ENCODE data around the gene CFAP73. TPM values are rescaled to one million over a fixed set of nuclear protein-coding genes. Genes with fewer than 3 reads are reported as not detected.

CFAP73 gene
- total RNA-seq, 1 donor from 2014 or later: not detected

DNA sequence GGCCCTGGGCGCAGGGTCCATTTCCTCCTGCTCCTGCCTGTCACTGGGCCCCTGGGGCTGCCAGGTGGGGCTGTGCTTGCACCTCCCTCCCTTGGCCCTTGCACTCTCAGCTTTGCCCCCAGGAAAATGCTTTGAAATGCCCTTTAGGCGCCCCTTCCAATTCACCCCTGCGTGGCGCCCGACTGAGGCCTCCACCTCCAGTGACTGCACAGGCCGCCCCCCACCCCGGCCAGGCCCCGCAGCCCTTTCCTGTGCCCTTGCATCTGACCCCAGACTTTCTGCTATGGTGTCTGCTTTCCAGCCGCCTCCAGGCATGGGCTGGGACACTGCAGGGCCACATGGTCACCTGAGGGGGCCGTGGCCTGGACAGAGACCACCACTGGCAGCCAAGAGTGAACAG lies 18.3 kb downstream of the CFAP73 start:
- Histone ChIP-seq H3K36me3 (ENCODE audit: control insufficient read depth, insufficient read depth, low read length) (peaks cover 7% of the 10 kb centered on the region), H3K27me3 (ENCODE audit: control insufficient read depth, insufficient read depth, low read length) (no peaks in the 10 kb centered on the region), H3K4me3 (ENCODE audit: low read depth, low read length) (no peak overlapping the region)
- DNase-seq (ENCODE audit: low read depth): no peak
- TF ChIP-seq, protein P1, sequence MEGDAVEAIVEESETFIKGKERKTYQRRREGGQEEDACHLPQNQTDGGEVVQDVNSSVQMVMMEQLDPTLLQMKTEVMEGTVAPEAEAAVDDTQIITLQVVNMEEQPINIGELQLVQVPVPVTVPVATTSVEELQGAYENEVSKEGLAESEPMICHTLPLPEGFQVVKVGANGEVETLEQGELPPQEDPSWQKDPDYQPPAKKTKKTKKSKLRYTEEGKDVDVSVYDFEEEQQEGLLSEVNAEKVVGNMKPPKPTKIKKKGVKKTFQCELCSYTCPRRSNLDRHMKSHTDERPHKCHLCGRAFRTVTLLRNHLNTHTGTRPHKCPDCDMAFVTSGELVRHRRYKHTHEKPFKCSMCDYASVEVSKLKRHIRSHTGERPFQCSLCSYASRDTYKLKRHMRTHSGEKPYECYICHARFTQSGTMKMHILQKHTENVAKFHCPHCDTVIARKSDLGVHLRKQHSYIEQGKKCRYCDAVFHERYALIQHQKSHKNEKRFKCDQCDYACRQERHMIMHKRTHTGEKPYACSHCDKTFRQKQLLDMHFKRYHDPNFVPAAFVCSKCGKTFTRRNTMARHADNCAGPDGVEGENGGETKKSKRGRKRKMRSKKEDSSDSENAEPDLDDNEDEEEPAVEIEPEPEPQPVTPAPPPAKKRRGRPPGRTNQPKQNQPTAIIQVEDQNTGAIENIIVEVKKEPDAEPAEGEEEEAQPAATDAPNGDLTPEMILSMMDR (IDR thresholded peaks at IDR 0.05; ENCODE audit: insufficient read depth, low read length, poor library complexity, severe bottlenecking): no peak

DNA sequence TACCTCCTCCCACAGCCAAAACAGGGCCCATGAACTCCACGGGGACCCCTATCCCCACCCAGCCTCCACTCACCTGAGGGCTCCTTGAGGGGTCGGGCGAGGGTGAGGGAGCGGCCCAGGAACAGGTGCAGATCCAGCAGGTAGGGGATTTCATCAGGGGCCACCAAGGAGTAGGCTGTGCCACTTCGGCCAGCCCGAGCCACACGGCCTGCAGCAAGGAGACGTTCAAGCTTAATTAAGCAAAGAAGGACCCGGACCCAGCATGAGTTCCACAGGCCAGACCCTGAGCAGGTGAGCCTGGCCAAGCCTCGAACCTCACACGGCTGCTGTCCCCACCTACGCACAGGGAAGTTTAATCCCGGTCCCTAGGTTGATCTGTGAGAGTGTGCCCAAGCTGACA lies 20.2 kb downstream of the CFAP73 start:
- H3K36me3 ChIP-seq (ENCODE audit: control insufficient read depth, insufficient read depth, low read length): peaks cover 7% of the 10 kb centered on the region
- no peak overlapping the region for H3K4me3 ChIP-seq (ENCODE audit: low read depth, low read length)
- DNase-seq (ENCODE audit: low read depth): no peak
- TF ChIP-seq, protein P1 (IDR thresholded peaks at IDR 0.05; ENCODE audit: insufficient read depth, low read length, poor library complexity, severe bottlenecking): no peak
- no peaks in the 10 kb centered on the region for H3K27me3 ChIP-seq (ENCODE audit: control insufficient read depth, insufficient read depth, low read length)

DNA sequence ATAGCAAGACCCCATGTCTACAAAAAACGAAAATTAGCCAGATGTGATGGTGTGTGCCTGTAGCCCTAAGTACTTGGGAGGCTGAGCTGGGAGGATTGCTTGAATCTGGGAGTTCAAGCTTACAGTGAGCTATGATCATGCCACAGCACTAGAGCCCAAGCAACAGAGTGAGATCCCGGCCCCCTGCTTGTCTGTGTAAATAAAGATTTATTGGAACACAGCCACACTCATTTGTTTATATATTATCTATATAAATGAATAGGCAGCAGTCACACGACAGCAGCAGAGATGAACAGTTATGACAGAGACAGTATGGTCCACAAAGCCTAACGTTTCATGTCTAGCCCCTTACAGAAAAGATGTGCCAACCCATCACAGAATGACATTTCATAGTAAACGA lies 20.9 kb downstream of the CFAP73 start:
- no peak for DNase-seq (ENCODE audit: low read depth)
- TF ChIP-seq, protein P1 (IDR thresholded peaks at IDR 0.05; ENCODE audit: insufficient read depth, low read length, poor library complexity, severe bottlenecking): no peak
- Histone ChIP-seq H3K4me3 (ENCODE audit: low read depth, low read length) (no peak overlapping the region), H3K27me3 (ENCODE audit: control insufficient read depth, insufficient read depth, low read length) (no peaks in the 10 kb centered on the region), H3K36me3 (ENCODE audit: control insufficient read depth, insufficient read depth, low read length) (peaks cover 7% of the 10 kb centered on the region)

DNA sequence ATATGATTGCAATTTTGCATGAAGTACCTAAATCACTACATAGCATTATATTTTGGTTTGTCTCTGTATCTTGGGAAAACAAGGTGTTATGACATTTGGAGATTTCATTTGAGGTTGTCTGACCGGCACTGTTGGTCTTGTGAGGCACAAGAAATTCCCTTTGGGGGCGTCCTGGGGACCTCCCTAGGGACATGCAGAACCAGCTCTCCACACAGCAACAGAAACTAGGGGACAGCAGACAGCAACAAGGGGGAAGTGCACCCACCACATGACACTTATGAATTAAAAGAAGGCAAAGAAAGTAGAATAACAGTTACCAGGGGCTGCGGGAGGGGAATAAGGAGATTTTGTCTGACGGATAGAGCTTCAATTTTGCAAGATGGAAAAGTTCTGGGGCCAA lies 21.4 kb downstream of the CFAP73 start:
- Histone ChIP-seq H3K4me3 (ENCODE audit: low read depth, low read length) (no peak overlapping the region), H3K27me3 (ENCODE audit: control insufficient read depth, insufficient read depth, low read length) (no peaks in the 10 kb centered on the region), H3K36me3 (ENCODE audit: control insufficient read depth, insufficient read depth, low read length) (peaks cover 7% of the 10 kb centered on the region)
- TF ChIP-seq, protein P1 (IDR thresholded peaks at IDR 0.05; ENCODE audit: insufficient read depth, low read length, poor library complexity, severe bottlenecking): no peak
- no peak for DNase-seq (ENCODE audit: low read depth)

DNA sequence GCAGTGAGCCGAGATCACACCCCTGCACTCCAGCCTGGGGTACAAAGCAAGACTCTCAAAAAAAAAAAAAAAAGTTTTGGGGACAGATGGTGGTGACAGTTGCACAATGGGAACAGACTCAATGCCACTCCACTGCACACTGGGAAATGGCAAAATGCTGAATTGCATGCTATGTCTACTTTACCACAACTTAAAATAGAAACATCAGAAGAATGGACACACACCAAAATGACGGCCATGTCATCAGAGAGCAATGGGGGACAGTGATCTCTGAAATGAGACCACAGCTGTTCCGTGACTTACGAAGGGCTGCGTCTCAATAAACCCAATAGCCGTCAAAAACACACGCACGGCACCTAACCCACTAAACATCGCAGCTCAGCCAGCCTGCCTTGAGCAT lies 22.0 kb downstream of the CFAP73 start:
- Histone ChIP-seq H3K36me3 (ENCODE audit: control insufficient read depth, insufficient read depth, low read length) (peaks cover 7% of the 10 kb centered on the region), H3K4me3 (ENCODE audit: low read depth, low read length) (no peak overlapping the region), H3K27me3 (ENCODE audit: control insufficient read depth, insufficient read depth, low read length) (no peaks in the 10 kb centered on the region)
- no peak for DNase-seq (ENCODE audit: low read depth)
- TF ChIP-seq, protein P1 (IDR thresholded peaks at IDR 0.05; ENCODE audit: insufficient read depth, low read length, poor library complexity, severe bottlenecking): no peak

DNA sequence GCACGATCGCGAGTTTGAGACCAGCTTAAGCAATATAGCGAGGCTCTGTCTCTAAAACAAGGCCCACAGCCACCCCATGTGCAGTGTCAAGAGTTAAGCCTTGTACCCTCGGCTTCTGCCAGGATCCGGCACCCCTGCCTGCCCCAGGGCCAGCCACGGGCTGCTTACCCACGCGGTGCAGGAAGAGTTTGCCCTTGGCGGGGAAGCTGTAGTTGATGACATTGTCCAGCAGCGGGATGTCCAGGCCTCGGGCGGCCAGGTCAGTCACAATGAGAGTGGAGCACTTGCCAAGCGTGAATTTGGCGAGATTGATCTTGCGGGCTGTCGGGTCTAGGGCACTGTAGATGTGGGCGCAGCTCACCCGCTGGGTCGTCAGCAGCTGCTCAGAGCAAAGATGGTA lies 22.7 kb downstream of the CFAP73 start:
- no peak for DNase-seq (ENCODE audit: low read depth)
- TF ChIP-seq, protein P1 (IDR thresholded peaks at IDR 0.05; ENCODE audit: insufficient read depth, low read length, poor library complexity, severe bottlenecking): no peak
- Histone ChIP-seq H3K27me3 (ENCODE audit: control insufficient read depth, insufficient read depth, low read length) (no peaks in the 10 kb centered on the region), H3K36me3 (ENCODE audit: control insufficient read depth, insufficient read depth, low read length) (peaks cover 12% of the 10 kb centered on the region), H3K4me3 (ENCODE audit: low read depth, low read length) (no peak overlapping the region)
